Measurements from ENCODE around the gene AKT2.
"Not testable (repeated sequence)": the region's sequence is repeated elsewhere in the genome, so short reads cannot be mapped to it uniquely, and the experiment has no call there.

The AKT2 gene

DNA sequence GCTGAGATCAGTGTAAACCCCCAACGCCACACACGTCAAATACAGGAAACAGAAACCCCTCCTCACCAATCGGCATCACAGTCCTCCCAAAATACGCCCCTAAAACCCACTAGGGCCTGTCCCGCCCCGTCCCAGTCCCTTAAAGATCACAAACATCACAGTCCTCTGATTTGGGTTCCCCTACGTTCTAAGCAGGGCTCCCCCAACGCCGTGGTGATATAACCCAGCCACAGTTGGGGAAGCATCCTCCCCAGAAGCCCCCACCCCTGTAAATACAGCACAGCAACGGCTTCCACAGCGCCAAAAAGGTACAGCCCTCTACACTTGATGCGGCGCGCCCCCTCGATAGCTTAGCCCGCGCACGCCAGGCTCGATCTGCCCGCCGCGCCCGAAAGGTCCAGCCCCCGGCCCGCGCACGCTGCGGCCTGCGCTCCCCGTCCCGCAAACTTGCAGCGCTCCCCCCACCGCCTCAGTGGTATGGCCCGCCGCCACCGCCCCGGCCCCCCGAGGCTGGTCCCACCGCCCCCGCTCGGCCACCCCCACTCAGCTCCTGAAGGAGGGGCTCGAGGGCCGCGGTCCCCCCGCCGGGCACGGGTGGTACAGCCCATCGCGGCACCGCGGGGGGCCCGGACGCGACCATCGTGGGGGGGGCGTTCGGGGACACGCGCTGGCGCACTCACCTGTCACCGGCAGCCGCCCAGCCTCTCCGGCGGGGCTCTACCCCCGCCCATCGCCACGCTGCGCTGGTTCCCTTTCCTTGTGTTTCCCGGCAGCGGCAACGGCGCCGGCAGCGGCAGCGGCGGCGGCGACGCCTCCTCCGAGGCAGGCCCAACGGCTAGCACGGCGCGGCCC, at the start of gene AKT2:
Gene AKT2 (minus strand): TSS at position 845 of the 852 bp plus-strand sequence. CDS start 20,078 bp downstream, outside the sequence.
- peak; percentile 71 for DNase-seq

DNA sequence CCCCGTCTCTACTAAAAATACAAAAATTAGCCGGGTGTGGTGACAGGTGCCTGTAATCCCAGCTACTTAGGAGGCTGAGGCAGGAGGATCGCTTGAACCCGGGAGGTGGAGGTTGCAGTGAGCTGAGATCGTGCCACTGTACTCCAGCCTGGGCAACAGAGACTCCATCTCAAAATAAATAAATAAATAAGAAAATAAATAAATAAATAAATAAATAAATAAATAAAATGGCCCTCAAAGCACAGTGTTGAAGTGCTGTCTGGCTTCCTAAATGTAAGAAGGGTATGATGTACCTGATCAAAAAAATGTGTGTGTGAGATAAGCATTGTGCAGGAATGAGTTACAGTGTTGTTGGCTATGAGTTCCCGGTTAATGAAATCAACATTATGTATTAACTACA, 47.9 kb upstream of the AKT2 start:
- not testable (repeated sequence) for DNase-seq

DNA sequence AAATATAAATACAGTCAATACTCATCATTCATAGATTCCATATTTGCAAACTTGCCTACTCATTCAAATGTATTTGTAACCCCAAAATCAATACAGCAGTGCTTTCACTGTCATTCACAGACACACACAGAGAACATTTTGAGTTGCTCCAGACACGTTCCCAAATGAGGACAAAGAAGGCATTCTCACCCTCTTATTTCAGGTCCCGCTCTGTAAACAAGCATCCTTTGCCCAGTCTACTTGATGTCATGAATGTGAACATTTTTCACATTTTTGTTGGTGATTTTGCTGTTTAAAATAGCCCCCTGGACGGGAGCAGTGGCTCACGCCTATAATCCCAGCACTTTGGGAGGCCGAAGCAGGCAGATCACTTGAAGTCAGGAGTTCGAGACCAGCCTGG, 47.5 kb upstream of the AKT2 start:
- DNase-seq: no peak

DNA sequence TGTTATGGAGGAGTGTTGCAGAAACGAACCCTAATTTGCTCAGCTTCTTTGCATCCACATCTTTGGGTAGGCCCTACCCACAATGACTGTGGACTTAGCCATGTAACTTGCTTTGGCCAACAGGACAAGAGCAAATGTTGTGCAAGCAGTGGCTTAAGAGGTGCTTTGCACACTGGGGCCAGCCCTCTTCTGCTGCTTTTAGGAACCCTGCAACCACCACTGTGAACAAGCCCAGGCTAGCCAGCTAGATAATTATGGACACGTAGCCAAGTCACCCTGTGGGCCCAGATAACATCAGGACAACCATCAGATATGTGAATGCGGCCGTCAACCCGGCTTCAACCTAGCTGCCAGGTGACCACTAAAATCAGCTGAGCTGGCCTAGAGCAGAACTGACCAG, 45.9 kb upstream of the AKT2 start:
- DNase-seq: no peak

DNA sequence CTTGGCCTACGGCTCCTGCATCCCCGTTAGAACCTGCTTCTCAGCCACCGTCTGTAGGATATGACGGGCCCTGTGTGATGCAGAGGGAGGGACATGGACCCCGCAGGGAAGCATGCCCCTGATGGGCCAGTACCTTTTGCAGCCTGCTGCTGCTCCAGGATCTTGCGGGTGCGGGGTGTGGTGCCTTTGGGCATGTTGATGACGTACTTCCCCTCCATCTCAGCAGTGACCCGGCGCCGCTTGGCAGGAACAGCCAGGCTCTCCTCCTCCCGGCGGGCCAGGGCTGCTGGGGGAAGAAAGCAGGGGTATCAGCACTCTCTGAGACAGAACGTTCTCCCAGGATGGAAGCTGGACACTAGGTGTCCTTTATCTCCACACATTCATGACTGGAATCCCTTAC, 41.1 kb upstream of the AKT2 start:
- DNase-seq: no peak

DNA sequence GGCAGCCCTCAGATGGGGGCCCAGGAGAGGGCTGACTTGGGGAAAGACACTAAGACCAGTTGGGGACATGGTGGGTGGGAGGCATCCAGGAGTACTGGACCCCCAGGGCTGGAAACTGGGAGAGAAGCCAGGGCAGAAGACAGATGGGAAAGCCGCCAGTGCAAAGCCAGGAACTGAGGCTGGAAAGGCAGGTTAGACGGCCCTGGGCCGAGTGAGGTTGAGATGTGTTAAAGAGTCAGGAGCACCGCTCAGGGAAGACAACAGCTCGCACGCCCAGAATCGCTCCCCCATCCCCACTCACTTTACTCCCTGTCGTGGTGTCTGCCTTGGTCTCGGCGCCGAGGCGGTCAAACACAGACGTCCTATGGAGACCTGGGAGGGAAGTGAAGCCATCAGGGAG, 38.6 kb upstream of the AKT2 start:
- no peak for DNase-seq

DNA sequence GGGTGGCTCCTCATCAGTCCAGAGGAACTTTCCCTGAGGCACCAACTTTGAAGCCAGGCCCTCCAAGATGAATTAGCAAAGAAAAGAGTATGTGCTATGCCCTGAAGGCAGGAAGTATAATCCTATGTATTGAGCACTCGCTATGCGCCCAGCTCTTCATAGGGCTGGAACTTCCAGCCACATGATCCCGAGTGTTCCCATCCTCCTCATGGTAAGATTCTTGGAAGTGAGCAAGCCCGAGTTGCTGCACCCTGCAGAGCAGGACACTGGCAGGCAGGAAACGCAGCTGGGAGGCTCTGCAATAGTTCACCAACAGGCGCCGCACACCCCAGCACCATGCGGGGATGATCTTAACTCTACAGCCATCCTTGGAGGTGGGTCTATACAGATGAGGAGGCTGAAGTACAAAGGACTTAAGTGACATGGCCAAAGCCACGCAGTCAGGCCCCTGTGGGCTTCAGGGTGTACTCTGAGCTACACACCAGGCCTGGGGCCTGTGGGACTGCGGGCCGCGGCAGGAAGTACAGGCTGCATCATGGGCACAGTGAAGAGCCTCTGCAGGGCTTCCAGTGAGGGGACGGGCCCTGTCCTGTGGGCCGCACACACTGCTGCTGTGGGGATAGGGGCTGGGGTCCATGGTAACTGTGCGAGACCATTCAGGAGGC, 37.9 kb upstream of the AKT2 start:
- no peak for DNase-seq

DNA sequence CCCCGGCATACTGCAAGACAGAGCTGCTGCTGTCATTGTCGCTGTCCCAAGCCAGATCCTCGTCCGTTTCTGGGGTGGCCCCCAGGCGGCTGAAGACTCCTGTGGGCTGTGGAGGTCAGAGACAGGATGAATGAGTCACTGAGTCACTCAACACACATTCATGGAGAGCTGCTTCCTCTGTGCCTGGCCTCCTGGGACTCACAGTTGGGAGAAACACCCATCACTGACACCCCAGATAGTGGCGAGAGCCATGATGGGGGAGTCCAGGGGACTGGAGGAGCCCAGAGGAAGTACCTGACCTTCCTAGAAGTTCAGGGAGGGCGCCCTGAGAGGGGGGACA, 37.1 kb upstream of the AKT2 start:
- DNase-seq: no peak

DNA sequence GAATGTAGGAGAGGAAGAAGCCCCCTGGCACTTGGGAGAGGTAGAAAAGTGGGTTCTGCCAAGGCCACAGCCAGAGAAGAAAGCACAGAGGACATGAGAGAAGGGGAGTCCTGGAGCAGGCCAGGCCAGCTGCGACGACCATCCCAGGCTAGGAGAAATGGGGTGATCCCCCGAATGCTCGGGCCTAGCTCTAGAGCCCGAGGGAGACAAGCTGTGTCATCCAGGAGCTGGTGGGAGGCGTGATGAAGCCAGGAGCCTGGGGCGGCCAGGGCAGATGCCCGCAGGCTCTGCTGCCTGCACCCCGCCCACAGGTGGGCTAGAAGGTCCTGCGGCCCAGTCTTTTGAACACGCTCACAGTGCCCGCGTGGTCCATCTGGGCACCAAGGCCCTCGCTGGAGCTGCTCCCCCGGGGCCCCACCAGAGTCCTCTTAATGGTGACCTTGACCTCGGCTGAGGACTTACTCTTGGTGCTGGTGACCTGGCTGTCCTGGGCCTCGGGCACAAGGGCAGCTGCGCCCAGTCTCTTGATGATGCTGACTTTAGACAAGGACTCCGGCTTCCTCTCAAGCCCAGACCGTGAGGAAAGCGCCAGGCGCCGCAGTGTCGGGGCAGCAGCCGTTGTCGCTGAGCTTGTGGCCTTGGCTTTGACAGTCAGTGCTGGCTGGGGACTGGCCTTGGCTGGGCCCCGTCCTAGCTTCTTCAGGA, 36.6 kb upstream of the AKT2 start:
- DNase-seq: no peak

DNA sequence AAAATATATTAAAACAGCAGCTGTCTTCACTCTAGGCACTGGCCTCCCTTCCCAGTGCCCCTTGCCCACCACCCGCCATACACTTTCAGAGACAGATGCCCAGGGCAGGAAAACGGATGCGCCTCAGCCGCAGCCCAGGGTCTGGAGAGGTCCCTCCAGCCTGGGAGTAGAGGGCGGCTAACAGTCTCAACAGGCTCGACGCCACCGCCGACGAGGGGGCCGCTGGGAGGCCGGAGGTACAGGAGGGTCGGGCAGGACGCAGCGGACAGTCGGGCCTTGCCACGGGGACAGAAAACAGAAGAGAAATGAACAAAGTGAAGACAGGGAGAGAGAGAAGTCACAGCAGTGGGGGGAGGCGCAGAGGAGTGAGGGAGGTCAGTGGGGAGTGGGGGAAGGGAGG, 35.9 kb upstream of the AKT2 start:
- no peak for DNase-seq

DNA sequence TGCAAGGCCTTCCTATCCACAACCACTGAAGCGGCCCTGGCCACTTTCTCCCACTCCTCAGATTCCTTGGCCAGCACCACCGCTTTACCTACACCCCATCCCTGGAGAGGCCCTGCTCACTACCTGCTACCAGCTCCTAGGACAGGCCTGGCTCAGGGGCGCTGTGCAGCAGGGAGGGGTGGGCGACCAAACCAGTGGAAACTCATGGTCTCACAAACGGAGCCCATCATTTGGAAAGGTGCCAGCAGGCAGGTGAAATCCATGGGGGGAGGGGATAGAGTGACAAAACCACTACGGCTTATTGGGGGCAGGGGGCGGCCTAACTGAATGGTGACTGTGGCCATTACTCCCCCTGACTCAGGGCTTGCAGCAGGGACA, 35.4 kb upstream of the AKT2 start:
- no peak for DNase-seq

DNA sequence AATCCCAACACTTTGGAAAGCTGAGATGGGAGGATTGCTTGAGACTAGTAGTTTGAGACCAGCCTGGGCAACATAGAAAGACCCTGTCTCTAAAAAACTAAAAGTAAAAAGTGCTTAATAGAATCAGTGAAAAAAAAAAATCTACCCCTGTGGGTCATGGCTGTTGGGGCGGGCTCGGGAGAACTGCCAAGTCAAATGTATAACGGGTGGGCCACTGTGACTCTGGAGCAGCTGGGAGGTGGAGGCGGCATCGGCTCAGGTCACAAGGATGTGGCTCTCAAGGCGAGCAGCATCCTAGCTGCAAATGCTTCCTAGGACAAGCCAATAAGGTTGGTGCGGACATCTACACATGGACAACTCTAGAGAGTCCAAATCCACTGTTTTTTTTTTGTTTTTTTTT, 32.2 kb upstream of the AKT2 start:
- DNase-seq: no peak

DNA sequence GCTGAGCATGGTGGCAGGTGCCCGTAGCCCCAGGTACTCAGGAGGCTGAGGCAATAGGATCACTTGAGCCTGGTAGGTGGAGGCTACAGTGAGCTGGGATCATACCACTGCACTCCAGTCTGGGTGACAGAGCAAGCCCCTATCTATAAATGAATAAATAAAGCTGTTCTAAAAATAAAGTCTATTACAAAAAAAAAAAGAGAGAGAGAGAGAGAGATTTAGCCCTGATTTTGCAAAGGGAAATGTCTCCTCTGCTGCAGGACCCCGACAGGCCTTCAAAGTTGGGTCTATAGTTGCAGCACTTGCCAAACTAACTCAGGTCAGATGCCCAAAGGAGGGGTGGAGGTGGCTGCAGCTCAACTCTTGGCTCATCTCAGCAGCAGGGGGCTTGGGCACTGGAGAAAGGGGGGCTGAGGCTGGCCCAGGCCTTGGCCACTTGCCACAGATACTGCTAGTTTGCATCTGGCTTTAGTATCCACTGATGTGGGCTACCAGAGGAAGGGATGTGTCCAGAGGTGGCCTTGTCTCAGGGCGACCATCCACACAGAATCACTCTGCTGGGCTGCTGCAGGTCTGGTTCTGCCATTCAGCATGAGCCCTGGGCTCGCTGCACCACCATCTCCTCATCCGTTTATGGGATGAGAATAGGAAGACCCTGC, 30.8 kb upstream of the AKT2 start:
- no peak for DNase-seq

DNA sequence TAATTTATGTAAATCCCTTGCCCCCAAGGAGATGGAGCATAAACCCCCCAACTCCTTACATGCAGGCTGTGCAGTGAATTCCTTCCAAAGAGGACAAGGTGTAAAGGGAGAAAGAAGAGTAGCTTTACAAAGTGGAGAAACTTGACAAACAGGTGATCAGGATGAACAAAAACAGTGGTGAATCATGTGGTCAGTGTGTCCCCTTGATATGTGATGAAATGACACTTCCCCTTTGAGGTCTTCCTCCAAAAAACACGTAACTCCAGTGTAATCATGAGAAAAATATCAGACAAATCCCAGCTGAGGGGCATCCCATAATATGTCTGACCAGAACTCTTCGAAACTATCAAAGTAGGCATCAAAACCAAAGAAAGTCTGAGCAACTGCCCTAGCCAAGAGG, 29.5 kb upstream of the AKT2 start:
- no peak for DNase-seq

DNA sequence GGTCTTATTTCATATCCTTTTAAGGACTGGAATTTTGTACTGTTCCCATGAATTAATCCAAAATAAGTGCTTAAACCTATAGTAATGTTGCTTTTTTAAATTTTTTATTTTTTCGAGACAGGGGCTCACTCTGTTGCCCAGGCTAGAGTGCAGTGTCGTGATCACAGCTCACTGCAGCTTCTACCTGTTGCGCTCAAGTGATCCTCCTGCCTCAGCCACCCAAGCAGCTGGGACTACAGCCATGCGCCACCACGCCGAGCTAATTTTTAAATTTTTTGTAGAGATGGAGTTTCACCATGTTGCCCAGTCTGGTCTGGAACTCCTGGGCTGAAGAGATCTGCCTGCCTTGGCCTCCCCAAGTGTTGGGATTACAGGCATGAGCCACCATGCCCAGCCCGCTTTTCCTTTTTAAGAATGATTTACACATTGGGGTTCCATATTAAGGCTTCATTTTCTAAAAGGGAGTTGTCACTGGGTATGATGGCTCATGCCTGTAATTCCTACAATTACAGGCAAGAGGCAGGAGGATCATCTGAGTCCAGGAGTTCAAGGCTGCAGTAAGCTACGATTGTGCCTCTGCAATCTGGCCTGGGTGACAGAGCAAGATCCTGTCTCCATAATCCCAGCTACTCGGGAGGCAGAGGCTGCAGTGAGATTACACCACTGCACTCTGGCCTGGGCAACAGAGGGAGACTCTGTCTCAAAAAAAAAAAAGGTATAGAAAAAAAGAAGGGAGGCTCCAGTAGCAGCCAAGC, 28.3 kb upstream of the AKT2 start:
- no peak for DNase-seq

DNA sequence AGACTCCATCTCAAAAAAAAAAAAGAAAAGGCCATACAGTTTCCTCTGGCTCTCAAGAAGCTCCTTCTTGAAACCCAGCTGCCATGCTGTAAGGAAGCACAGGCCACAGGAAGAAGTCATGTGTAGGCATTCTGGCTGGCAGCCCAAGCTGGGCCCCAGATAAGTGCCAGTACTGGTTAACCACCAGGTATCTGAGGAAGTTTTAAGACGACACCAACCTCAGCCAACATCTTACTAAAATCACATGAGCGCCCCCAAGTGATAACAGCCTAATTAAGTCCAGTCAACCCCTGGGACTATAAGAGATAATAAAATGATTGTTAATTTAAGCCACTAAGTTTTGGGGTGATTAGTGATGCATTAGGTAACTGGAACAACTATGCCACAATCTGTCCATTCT, 27.4 kb upstream of the AKT2 start:
- DNase-seq: no peak

DNA sequence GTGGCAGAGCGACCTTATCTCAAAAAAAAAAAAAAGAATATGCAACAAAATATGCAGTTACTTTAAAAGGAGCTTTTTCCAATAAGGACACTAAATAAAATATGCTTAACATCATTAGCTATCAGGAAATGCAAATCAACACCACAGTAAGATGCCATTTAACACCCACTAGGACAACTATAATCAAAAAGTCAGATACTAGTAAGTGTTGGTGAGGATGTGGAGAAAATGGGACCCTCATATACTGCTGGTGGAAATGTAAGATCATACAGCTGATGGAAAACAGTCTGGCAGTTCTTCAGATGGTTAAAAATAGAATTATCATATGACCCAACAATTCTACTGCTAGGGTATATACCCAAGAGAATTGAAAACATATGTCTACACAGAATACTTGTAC, 24.5 kb upstream of the AKT2 start:
- DNase-seq: no peak

DNA sequence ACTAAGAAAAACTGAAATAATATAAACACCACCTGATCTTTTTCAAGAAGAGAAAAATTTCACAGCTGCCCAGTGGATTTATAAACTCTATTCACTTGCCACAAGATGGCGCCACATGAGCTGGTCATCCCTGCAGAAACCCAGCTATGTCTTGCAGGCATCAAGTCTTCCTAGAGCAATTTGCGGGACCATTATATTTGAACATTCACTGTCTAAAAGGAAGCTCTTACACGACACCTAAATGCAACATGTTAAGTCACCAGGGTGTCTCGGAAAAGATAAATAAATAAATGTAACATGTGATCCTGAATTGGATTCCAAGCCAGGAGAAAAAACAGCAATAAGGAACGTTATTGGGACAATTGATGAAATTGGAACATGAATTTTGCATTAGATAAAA, 20.3 kb upstream of the AKT2 start:
- DNase-seq: peak; percentile 85

DNA sequence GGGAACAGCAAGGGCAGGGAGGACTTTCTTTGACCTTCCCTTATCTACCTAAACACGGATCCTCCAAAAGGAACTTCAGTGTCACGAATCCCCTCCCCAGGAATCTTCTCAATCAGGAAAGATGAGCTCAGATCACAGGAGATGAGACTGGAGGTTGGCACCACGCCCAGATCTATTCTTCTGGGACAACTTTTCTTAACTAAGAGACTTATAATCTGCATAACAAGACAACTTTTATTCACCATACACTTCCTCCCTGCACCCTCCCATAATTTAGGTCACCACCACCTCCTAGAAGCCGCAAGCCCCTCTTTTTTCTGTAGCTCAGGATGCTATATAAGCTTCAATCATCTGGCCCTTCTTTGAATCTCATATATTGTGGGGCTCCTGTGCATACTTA, 19.2 kb upstream of the AKT2 start:
- no peak for DNase-seq

DNA sequence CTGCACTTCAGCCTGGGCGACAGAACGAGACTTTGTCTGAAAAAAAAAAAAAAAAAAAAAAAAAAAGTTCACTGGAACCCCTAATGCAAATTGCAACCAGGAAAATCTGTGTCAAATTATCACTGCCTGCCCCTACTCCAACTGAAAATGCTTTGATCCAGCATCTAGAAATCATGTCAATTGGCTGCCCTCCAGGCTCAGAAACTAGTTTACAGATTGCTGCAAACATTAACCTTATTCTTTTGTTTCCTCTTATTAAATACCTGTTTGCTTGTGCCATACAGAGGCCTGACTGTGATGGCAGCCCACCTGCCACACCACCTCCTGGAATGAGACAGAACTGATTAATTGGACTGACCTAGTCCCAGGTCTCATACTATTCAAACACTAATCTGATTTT, 18.6 kb upstream of the AKT2 start:
- no peak for DNase-seq

DNA sequence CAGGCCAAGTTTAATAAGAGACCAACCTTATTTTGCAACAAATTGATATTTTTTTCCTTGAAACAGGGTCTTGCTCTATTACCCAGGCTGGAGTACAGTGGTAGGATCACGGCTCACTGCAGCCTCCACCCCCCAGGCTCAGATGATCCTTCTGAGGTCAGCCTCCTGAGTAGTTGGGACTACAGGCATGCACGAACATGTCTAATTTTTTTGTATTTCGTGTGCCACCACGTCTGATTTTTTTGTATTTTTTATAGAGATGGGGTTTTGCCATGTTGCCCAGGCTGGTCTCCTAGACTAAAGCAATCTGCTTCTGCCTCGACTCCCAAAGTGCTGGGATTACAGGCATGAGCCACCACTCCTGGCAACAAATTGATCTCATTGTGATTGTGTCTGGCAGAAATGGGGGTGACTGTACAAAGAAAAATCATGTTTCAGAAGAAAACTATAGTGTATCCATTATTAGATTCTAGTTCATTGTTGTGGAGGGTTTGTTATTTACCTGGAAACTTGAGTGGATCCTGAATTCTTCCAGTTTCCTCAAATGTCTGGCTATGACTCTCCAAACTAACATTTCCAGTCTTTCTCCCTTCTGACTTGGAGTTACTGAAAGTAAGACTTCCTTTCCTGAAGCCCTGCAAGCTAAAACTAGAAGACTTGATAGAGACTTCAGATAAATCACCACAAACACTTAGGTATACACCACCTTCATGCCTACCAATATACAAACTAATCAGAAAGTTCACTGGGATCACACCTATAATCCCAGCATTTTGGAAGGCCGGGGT, 17.3 kb upstream of the AKT2 start:
- no peak for DNase-seq

DNA sequence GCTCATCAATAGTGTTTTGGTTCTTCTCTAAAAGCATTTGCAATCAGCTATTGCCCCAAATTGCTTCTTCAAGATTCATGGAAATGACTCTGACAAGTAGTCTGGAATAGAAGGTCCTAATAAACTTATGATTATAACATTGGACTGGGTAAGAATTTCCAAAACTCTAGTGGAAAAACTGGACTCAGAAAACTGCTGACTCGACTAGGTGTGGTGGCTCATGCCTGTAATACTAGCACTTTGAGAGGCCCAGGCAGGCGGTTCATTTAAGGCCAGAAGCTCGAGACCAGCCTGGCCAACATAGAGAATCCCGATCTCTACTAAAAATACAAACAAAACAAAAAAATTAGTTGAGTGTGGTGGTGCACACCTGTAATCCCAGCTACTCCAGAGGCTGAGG, 15.5 kb upstream of the AKT2 start:
- no peak for DNase-seq
